ENCODE results near the gene HOXD3. TPM values are rescaled to one million over a fixed set of nuclear protein-coding genes. Genes with fewer than 3 reads are reported as not detected.

The HOXD3 gene
- total and polyA plus RNA-seq, 9 of the 15 experiments (the other 6 are each of a cell fraction or from before 2014, with no cell fraction given) = not detected

- TF ChIP-seq TFE3 (CRISPR knock-in tag; IDR thresholded peaks at IDR 0.05) = peak; percentile 29; the same call in 1 of the 2 replicates
- no peak for TF ChIP-seq MLLT1 (IDR thresholded peaks at IDR 0.05)
- no peak for TF ChIP-seq TRIM25 (IDR thresholded peaks at IDR 0.05; ENCODE audit: borderline replicate concordance)
- no peak for TF ChIP-seq ZNF77 (CRISPR knock-in tag; IDR thresholded peaks at IDR 0.05)
Observed at GRCh38 chr2:176182671-176183070, 25.6 kb downstream of the HOXD3 start (continued).

GRCh38 chr2:176184749-176185148 lies 27.6 kb downstream of the HOXD3 start:
- Histone ChIP-seq H3K9ac (ENCODE audit: insufficient read depth in 1 of 2, low read depth in 2 of 2, low read length in 2 of 2) (no peak overlapping the region), H3K4me1 (replicated peaks in 1 of 2; ENCODE audit: control insufficient read depth in 2 of 2, insufficient read depth in 2 of 2, low read length in 2 of 2) (peaks cover 0 to 13% of the 10 kb centered on the region in 2 experiments; a peak in 2 of 5 replicates), H3K79me2 (ENCODE audit: control insufficient read depth, insufficient read depth, low read length) (no peaks in the 10 kb centered on the region), H3K9me1 (ENCODE audit: control insufficient read depth, insufficient read depth, low read length) (no peaks in the 10 kb centered on the region), H2AFZ (ENCODE audit: low read depth, low read length) (no peak overlapping the region), H3K4me2 (ENCODE audit: insufficient read depth, low read length) (no peak overlapping the region), H3K9me3 (replicated peaks; ENCODE audit: control insufficient read depth, insufficient read depth, low read depth, low read length) (no peaks in the 10 kb centered on the region), H3K36me3 (ENCODE audit: control insufficient read depth, insufficient read depth, low read length) (no peaks in the 10 kb centered on the region), H3K27ac (ENCODE audit: extremely low read depth, low read depth, low read length) (no peak overlapping the region), H4K20me1 (replicated peaks; ENCODE audit: control insufficient read depth, insufficient read depth, low read length) (no peaks in the 10 kb centered on the region), H3K4me3 (no peak overlapping the region), H3K27me3 (ENCODE audit: control insufficient read depth in 2 of 2, insufficient read depth in 2 of 2, low read length in 2 of 2) (peaks cover 44 to 58% of the 10 kb centered on the region in 2 experiments)
- ChIA-PET CTCF (ENCODE audit: low intra/inter-chr PET ratio) (no interaction called here), POLR2A (interaction anchor here (1.0 kb wide), 1 partner anchor 15 kb away, joined by 4 read pairs; no protein-coding TSS in a partner anchor)
- TF ChIP-seq VEZF1 (CRISPR knock-in tag; IDR thresholded peaks at IDR 0.05) = no peak
- FAIRE-seq (no peak), ATAC-seq (no peak), DNase-seq (ENCODE audit: extremely low read depth in 1 of 4, low spot score in 3 of 4) (no peak)
- 0% methylated on average over 2 of the region's 2 CpGs for WGBS (ENCODE audit: insufficient coverage, low coverage, missing lambda C conversion rate)
- in situ Hi-C loops (cut with MboI) = no loop called here
- BruUV-seq (replicated peaks) = no TSS peak
- intact Hi-C loops (cut with micrococcal nuclease) = no loop called here

Measured in K562 (cell line).